G401.6 (cell line): ENCODE results near the gene PAH.
"Not testable (repeated sequence)": the region's sequence is repeated elsewhere in the genome, so short reads cannot be mapped to it uniquely, and the experiment has no call there.

Experiments
- FAIRE-seq: peaks from 2 replicates; lab custom pipeline; 2012; peaks lifted over from hg19 to GRCh38; lab: Jason Lieb, UNC

Gene PAH

DNA sequence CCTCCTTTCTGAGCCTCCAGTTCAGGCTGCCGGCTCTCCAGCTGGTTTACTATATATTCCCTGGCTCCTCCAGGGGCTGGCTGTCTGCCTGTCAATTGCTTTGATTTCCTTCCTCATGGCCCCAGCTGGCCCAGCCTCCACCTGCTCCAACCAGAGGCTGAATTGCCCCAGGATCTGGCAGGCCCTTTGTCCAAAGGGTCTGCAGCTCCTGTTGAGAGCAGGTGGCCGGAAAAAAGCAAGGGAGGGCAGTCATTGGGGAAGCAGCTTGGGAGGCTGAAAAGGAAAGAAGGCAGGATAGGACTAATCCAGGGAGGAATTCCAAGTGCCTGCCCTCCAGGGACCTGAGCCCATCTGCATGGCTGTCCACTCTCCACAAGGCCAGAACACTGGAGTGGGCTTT lies 25.3 kb downstream of the PAH start:
- no peak for FAIRE-seq

GRCh38 chr12:102888511-102888910 lies 28.5 kb downstream of the PAH start:
- no peak for FAIRE-seq

- no peak for FAIRE-seq
Measured at GRCh38 chr12:102885043-102885932, 31.8 kb downstream of the PAH start.

DNA sequence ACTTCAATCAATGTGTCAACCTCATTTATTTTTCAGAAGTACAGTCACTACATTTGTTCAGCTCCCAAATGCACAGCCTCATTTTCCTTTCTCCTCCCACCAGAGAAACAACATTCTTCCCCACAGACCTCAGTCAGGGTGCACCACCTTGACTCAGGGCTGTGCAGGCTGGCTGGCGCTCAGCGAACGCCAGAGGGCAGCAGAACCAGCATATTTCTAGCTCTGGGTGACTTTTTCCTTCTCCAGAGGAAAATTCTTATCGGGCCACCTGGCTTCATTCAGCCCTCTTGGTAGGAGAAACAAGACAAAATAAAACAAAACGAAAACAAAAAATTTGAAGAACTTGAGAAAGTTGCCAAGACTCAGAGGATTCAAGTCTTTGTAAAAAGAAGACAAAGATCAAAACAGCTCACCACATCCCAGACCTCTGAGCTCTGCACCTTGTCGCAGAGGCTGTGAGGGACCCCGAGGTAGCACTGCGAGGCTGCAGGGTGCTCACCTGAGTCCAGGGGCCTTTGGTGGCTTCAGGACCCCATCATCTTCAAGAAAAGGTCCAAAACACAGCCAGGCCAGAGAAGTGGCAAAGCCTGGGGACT lies 33.7 kb downstream of the PAH start:
- no peak for FAIRE-seq

DNA sequence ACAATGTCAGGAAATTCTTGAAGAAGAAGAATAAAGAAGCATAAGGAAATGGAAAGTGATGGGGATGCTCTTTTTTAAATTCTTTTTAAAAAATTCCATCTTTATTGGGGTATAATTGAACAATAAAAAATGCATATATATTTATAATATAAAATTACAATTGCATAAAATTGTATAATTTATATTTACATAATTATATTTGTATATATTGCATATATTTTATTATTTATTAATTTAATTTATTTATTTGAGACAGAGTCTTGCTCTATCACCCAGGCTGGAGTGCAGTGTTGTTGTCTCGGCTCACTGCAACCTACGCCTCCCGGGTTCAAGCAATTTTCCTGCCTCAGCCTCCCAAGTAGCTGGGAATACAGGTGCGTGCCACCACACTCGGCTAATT lies 36.3 kb downstream of the PAH start:
- FAIRE-seq, result no peak

DNA sequence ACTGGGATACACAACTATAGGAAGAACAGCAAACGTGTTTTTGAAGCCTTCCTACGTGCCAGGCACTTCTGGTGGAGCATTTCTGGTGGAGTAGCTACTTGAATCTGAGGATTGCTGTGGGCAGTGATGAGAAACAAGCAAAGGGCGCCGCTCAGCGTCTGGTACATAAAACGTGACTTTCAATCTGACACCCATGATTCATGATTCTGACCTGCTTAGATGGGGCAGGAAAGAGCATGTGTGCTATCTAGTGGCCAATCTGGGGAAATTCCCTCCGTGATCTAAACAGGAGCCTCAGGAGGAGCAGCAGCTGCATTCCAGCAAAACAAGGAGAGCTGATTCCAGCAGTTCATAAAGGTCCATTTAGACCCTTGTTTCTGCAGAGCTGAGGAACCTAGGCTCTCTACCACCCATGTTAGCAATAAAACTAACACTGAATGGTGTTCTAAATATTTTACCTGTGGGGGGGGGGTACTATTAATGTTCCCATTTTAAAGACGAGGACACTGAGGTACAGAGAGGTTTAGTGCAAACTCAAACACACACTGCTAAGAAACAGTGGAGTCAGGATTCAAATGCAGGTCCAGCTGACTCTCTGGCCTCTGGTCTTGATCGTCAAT lies 37.8 kb downstream of the PAH start:
- FAIRE-seq, result no peak

GRCh38 chr12:102876883-102877282 lies 40.2 kb downstream of the PAH start:
- FAIRE-seq, result no peak

GRCh38 chr12:102874819-102875218 lies 42.2 kb downstream of the PAH start:
- no peak for FAIRE-seq

DNA sequence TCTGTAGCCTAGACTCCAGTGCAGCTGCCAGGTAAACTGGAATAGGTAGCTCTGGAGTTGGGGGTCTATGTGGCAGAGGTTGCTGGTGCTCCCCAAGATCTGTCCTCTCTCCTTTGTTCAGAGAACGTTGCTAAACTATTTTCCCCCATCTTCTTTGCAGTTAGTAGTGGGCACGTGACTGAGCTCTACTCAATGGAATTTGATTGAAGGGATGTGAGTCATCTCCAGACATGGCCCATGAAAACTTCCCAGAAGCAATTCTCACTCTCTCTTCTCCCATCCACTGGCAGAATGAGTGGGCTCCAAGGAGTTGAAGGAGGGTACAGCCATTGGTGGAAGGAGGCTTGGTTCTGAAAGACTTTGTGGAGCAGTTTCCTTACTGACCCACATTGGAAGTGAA lies 44.0 kb downstream of the PAH start:
- FAIRE-seq, result no peak

- no peak for FAIRE-seq
Measured at GRCh38 chr12:102871014-102871413, 46.0 kb downstream of the PAH start.

- no peak for FAIRE-seq
Measured at GRCh38 chr12:102869571-102869970, 47.5 kb downstream of the PAH start.

DNA sequence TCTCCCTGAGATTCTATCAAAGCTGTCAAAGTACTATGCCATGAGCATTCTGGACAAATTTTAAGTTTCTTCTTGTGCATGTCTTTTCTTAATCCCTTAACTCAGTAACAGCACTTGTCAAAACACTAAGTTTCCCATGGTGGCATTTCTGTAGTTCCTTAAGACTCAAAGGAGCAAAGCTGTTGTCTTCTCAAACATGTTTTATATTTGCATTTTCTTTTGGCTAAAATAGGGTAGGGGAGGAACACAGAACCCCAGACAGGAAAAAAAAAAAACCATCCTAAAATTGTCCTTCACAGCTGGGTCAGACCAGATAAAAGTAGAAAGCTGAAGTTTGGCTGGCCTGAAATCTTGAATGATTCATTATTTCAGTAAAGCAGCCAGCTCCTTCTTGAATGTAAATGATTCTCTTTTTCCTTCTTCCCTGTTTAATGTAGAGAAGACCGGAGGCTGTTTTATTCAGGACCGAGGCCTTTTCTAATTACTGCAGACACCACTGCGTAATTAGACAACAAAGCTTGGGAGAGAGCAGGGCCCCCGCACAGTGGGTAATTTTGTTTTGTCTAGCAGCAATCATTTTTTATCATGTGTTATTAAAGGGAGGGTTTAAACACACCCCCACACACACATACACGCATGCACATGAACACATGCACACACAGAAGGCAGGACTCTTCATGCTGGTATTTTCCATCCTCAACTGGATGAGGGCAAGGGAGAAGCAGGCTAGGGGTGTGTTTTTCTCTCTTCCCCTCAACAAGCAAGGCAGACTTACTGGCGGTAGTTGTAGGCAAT lies 51.0 kb downstream of the PAH start:
- FAIRE-seq, result no peak

- FAIRE-seq, result no peak
Measured at GRCh38 chr12:102862486-102862885, 54.6 kb downstream of the PAH start.

GRCh38 chr12:102851246-102851645 lies 65.8 kb downstream of the PAH start:
- FAIRE-seq, result no peak

- FAIRE-seq, result no peak
Measured at GRCh38 chr12:102849722-102850447, 67.2 kb downstream of the PAH start.

DNA sequence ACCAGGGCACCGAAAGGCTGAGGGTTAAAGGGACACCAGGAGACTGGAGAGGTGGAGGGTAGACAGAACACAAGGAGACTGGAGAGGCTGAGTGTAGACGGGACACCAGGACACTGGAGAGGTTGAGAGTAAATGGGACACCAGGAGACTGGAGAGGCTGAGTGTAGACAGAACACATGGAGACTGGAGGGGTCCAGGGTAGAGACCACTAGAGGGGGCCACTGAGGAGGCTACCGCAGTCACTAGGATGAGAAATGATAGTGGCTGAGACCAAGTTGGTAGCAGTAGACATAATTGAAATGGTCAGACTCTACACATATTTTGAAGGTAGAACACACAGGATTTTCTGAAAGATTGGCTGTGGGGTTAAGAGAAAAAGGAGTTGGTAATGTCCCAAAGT lies 68.2 kb downstream of the PAH start:
- no peak for FAIRE-seq

DNA sequence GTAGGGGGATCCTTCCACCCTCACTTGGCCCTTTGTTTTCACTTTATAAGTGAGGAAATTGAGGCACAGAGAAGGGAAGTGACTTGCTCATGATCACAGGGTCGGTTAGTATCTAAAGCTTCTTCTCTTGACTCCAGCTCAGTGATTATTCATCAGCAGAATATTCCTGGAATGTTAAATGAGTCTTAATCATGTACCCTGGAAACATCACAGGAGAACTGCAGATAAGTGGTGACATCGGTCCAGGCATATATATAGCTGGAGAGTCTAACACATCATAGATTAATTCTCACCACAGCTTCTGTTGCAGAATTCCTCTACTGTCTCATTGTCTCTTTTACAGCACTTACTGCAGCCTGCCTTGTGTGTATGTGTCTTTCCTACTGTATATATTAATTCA lies 69.9 kb downstream of the PAH start:
- FAIRE-seq, result no peak

GRCh38 chr12:102833687-102834441 lies 83.2 kb downstream of the PAH start:
- no peak for FAIRE-seq

DNA sequence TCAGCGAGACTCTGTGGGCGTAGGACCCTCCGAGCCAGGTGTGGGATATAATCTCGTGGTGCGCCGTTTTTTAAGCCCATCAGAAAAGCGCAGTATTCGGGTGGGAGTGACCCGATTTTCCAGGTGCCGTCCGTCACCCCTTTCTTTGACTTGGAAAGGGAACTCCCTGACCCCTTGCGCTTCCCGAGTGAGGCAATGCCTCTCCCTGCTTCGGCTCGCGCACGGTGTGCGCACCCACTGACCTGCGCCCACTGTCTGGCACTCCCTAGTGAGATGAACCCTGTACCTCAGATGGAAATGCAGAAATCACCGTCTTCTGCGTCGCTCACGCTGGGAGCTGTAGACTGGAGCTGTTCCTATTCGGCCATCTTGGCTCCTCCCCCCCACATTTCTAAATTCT lies 84.2 kb downstream of the PAH start:
- FAIRE-seq, result not testable (repeated sequence)

DNA sequence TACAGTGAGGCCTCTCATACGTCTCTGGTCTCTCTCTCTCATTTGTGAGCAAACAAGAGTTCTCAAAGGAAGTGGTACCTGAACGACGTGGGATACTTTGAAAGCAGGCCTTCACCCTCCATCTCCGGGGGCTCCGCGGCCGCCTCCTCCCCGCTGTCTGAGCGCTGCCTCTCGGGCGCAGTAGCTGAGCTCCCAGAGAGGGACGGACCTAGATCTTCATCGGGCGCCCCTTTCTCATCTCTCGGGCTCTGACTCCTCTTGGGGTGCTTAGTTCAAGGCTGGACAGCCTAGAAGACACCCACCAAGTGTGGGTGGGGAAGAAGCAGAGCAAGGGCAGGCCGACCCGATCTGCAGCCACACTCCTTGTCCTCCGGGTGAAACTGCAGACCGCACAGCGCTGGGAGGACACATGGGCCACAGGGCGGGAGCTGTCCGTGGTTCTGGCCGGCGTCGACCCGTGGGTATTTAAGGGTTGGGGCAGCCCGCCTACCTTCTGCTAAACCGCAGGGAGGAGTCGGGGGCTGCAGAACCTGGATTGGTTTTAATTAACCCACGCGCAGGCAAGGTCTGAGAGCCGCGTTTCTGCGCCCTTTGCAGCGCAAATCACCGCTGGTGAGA lies 92.7 kb downstream of the PAH start:
- no peak for FAIRE-seq

DNA sequence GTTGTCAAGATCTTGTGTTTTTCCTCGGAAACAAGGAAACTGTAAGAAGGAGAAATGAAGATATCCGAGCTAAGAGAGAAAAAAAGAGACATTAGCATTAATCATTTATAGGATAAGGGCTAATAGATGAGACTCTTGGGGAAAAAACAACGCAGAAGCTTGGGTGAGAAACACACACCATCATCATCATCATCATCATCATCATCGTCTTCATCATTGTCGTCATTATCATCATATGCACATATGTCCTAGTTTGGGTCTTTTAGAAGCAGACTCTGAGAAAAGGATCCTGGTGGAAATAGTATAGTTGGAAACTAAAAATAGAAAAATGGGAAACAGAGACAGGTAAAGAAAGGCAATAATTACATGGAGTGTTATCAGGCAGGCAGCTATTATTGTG lies 95.9 kb downstream of the PAH start:
- no peak for FAIRE-seq
